K562 (cell line): ENCODE data around the gene GRAMD4. TPM values are rescaled to one million over a fixed set of nuclear protein-coding genes. Genes with fewer than 3 reads are reported as not detected.

ENCODE experiments used
- MAX ChIP-seq: sonication (generic); formaldehyde crosslinking; IDR thresholded peaks from 2 replicates; pipeline ENCODE4 v1.9.0; 2022; ENCODE audit warnings: mild to moderate bottlenecking, missing genetic modification reagents
- NFRKB ChIP-seq: fragments of 450-650 bp; IDR thresholded peaks from 2 replicates; pipeline ENCODE4 v1.6.1; 2016; ENCODE audit warnings: low read depth
- NRF1 ChIP-seq, 2 experiments: fragments of 450-650 bp; IDR thresholded peaks in 1 of 2; conservative IDR thresholded peaks in 1 of 2; 2 replicates each; pipeline ENCODE4 v1.6.1; 2014; ENCODE audit warnings: mild to moderate bottlenecking in 2 of 2
- PBX2 ChIP-seq, 2 experiments: IDR thresholded peaks in 1 of 2; conservative IDR thresholded peaks in 1 of 2; 2 replicates each; pipeline ENCODE4 v1.6.1; 2016; ENCODE audit warnings: low read depth in 2 of 2, mild to moderate bottlenecking in 1 of 2, missing compliant biosample characterization in 1 of 2, missing genetic modification characterization in 1 of 2, moderate library complexity in 1 of 2
- RBBP5 ChIP-seq: fragments of 200-600 bp; sonication (generic); IDR thresholded peaks from 2 replicates; pipeline ENCODE4 v1.6.1; 2012; ENCODE audit warnings: borderline replicate concordance, mild to moderate bottlenecking, low read length, control low read depth, inconsistent platforms; ENCODE audit not compliant: insufficient read depth, poor library complexity, severe bottlenecking
- SREBF1 ChIP-seq: fragments of 150-350 bp; IDR thresholded peaks from 2 replicates; pipeline ENCODE4 v1.6.1; 2014; ENCODE audit warnings: antibody characterized with exemption, low read depth, low read length, borderline replicate concordance
- polyA plus RNA-seq, 8 experiments: library from polyadenylated mRNA; depleted of rRNA in 4 of 8; stranded (reverse) in 5 of 8; unstranded in 3 of 8; fragments of >200 nt; fragmentation: Nextera tagmentation in 2 of 8; fragmentation: Illumina TruSeq in 1 of 8; extraction: Ambion mirVana in 2 of 8; extraction: Trizol in 1 of 8; gene quantifications; 2 replicates each; pipeline versions ENCODE4 v1.2.1 to v1.2.3, GENCODE V29; 2011 to 2014; ENCODE audit warnings: inconsistent platforms in 1 of 8, missing spikeins in 1 of 8
- total RNA-seq, 7 experiments: library from RNA; depleted of rRNA in 6 of 7; stranded (reverse); fragments of >200 nt in 6 of 7; fragmentation: Illumina TruSeq in 2 of 7; extraction: Trizol in 2 of 7; gene quantifications; 2 replicates each; pipeline versions ENCODE4 v1.2.1 to v1.2.3, GENCODE V29; 2011 to 2021; ENCODE audit warnings: low replicate concordance in 1 of 7

Gene GRAMD4
- total and polyA plus RNA-seq, 9 of the 15 experiments (the other 6 are each of a cell fraction or from before 2014, with no cell fraction given): 0.18 to 44.8 (median 18.6) TPM

GRCh38 chr22:46649141-46650077, 29.2 kb downstream of the GRAMD4 start (continued):
- TF ChIP-seq NRF1 (conservative IDR thresholded peaks at IDR 0.05 in 1 of 2, IDR thresholded peaks at IDR 0.05 in 1 of 2) (peak; percentile 27 to 55; a peak in 3 of 4 replicates), PBX2 (CRISPR knock-in tag; IDR thresholded peaks at IDR 0.05; ENCODE audit: low read depth) (no peak), PBX2 (tag; conservative IDR thresholded peaks at IDR 0.05; ENCODE audit: low read depth) (peak; percentile 63), MAX (CRISPR knock-in tag) (peak; percentile 75), RBBP5 (peak; percentile 10), NFRKB (0 out of 2 replicates have a peak, but pooled peaks have one; percentile 36), SREBF1 (no peak)
